K562 (cell line): ENCODE results near the gene ZNF107. TPM values are rescaled to one million over a fixed set of nuclear protein-coding genes. Genes with fewer than 3 reads are reported as not detected.

Experiments used
- ATF7 ChIP-seq: fragments of 450-650 bp; IDR thresholded peaks from 2 replicates; pipeline ENCODE4 v1.7.1; 2014; ENCODE audit warnings: mild to moderate bottlenecking, moderate library complexity
- BACH1 ChIP-seq: fragments of 200-800 bp; sonication (Bioruptor generic); IDR thresholded peaks from 2 replicates; pipeline ENCODE4 v1.6.1; 2016; ENCODE audit warnings: missing genetic modification characterization, missing compliant biosample characterization
- BHLHE40 ChIP-seq: IDR thresholded peaks from 2 replicates; pipeline ENCODE4 v1.6.1; 2011; ENCODE audit warnings: low read length, improper control_type of control experiment
- DACH1 ChIP-seq: fragments of 450-650 bp; IDR thresholded peaks from 2 replicates; pipeline ENCODE4 v1.6.1; 2018; ENCODE audit not compliant: partially characterized antibody
- FOXJ3 ChIP-seq: sonication (generic); formaldehyde crosslinking; IDR thresholded peaks from 2 replicates; pipeline ENCODE4 v1.4.0; 2020; ENCODE audit warnings: mild to moderate bottlenecking, missing genetic modification reagents
- HDAC2 ChIP-seq: fragments of 450-650 bp; IDR thresholded peaks from 2 replicates; pipeline ENCODE4 v1.6.1; 2016; ENCODE audit warnings: mild to moderate bottlenecking
- KAT7 ChIP-seq: sonication (generic); formaldehyde crosslinking; IDR thresholded peaks from 2 replicates; pipeline ENCODE4 v1.8.0; 2022; ENCODE audit warnings: missing genetic modification reagents, mild to moderate bottlenecking, borderline replicate concordance
- PRPF4 ChIP-seq: fragments of 200-400 bp; formaldehyde crosslinking; IDR thresholded peaks from one replicate; pipeline ENCODE4 v1.6.1; 2017; ENCODE audit warnings: low read length, low read depth, mild to moderate bottlenecking; ENCODE audit not compliant: insufficient read depth, poor library complexity, severe bottlenecking
- RBBP5 ChIP-seq: fragments of 200-600 bp; sonication (generic); IDR thresholded peaks from 2 replicates; pipeline ENCODE4 v1.6.1; 2012; ENCODE audit warnings: borderline replicate concordance, mild to moderate bottlenecking, low read length, control low read depth, inconsistent platforms; ENCODE audit not compliant: insufficient read depth, poor library complexity, severe bottlenecking
- RHOXF2B ChIP-seq: fragments of 250-450 bp; sonication (Bioruptor Pico); conservative IDR thresholded peaks from 2 replicates; pipeline ENCODE4 v1.5.1; 2021
- TBP ChIP-seq: optimal IDR thresholded peaks from 2 replicates; pipeline ENCODE3; 2011; ENCODE audit warnings: low read depth, low read length, improper control_type of control experiment
- TCF15 ChIP-seq: fragments of 250-450 bp; sonication (Bioruptor Pico); IDR thresholded peaks from 2 replicates; pipeline ENCODE4 v1.8.0; 2022; ENCODE audit warnings: moderate library complexity, mild to moderate bottlenecking, inconsistent platforms
- TRIM25 ChIP-seq: fragments of 450-650 bp; IDR thresholded peaks from 2 replicates; pipeline ENCODE4 v1.7.0; 2016; ENCODE audit warnings: borderline replicate concordance
- U2AF2 ChIP-seq: fragments of 200-400 bp; formaldehyde crosslinking; optimal IDR thresholded peaks from 2 replicates; pipeline ENCODE3; 2017; ENCODE audit warnings: low read depth, mild to moderate bottlenecking, low read length
- XRCC3 ChIP-seq: fragments of 450-650 bp; IDR thresholded peaks from 2 replicates; pipeline ENCODE4 v1.6.1; 2017; ENCODE audit warnings: mild to moderate bottlenecking, moderate library complexity
- ZBTB49 ChIP-seq: sonication (generic); formaldehyde crosslinking; IDR thresholded peaks from 2 replicates; pipeline ENCODE4 v1.8.0; 2022; ENCODE audit warnings: missing genetic modification reagents, mild to moderate bottlenecking, borderline replicate concordance
- ZNF253 ChIP-seq: fragments of 250-450 bp; sonication (Bioruptor Pico); conservative IDR thresholded peaks from 2 replicates; pipeline ENCODE4 v1.6.1; 2021; ENCODE audit warnings: mild to moderate bottlenecking
- polyA plus RNA-seq, 8 experiments: library from polyadenylated mRNA; depleted of rRNA in 4 of 8; stranded (reverse) in 5 of 8; unstranded in 3 of 8; fragments of >200 nt; fragmentation: Nextera tagmentation in 2 of 8; fragmentation: Illumina TruSeq in 1 of 8; extraction: Ambion mirVana in 2 of 8; extraction: Trizol in 1 of 8; gene quantifications; 2 replicates each; pipeline versions ENCODE4 v1.2.1 to v1.2.3, GENCODE V29; 2011 to 2014; ENCODE audit warnings: inconsistent platforms in 1 of 8, missing spikeins in 1 of 8
- total RNA-seq, 7 experiments: library from RNA; depleted of rRNA in 6 of 7; stranded (reverse); fragments of >200 nt in 6 of 7; fragmentation: Illumina TruSeq in 2 of 7; extraction: Trizol in 2 of 7; gene quantifications; 2 replicates each; pipeline versions ENCODE4 v1.2.1 to v1.2.3, GENCODE V29; 2011 to 2021; ENCODE audit warnings: low replicate concordance in 1 of 7
- TF ChIP-seq, protein P1 (sequence below): sonication (generic); formaldehyde crosslinking; IDR thresholded peaks from 2 replicates; pipeline ENCODE4 v1.8.0; 2023; ENCODE audit warnings: mild to moderate bottlenecking, missing genetic modification reagents
- TF ChIP-seq, protein P2 (sequence below): sonication (generic); formaldehyde crosslinking; IDR thresholded peaks from 2 replicates; pipeline ENCODE4 v1.8.0; 2023; ENCODE audit warnings: mild to moderate bottlenecking, missing genetic modification reagents

The ZNF107 gene
- total and polyA plus RNA-seq, 9 of the 15 experiments (the other 6 are each of a cell fraction or from before 2014, with no cell fraction given) = 2.4 to 14.2 (median 7.9) TPM

DNA sequence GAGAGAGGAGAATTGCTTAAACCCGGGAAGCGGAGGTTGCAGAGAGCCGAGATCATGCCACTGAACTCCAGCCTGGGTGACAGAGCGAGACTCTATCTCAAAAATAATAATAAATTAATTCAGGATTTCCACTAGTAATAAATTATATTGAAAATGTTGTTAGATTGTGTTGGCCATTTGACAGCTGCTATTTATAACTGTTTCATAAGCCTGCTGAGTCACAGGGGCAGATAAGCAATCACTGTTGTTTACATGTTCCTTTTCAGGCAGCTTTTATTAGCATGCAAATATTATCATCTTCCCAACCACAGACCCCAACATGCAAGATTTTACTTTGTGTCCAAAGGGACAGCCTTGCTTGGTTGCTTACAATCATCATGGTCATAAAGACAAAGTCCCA lies 78.7 kb downstream of the ZNF107 start (continued):
- TF ChIP-seq KAT7 (CRISPR knock-in tag) (no peak), ZBTB49 (CRISPR knock-in tag) (no peak), TBP (no peak), HDAC2 (no peak), ZNF253 (no peak), RHOXF2B (CRISPR knock-in tag) (no peak), U2AF2 (no peak), ATF7 (no peak), PRPF4 (no peak), BACH1 (tag) (no peak), DACH1 (no peak), TCF15 (no peak), BHLHE40 (no peak), RBBP5 (no peak), XRCC3 (no peak), FOXJ3 (CRISPR knock-in tag) (no peak), TRIM25 (no peak)
- TF ChIP-seq, protein P1, sequence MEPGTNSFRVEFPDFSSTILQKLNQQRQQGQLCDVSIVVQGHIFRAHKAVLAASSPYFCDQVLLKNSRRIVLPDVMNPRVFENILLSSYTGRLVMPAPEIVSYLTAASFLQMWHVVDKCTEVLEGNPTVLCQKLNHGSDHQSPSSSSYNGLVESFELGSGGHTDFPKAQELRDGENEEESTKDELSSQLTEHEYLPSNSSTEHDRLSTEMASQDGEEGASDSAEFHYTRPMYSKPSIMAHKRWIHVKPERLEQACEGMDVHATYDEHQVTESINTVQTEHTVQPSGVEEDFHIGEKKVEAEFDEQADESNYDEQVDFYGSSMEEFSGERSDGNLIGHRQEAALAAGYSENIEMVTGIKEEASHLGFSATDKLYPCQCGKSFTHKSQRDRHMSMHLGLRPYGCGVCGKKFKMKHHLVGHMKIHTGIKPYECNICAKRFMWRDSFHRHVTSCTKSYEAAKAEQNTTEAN = no peak
- TF ChIP-seq, protein P2, sequence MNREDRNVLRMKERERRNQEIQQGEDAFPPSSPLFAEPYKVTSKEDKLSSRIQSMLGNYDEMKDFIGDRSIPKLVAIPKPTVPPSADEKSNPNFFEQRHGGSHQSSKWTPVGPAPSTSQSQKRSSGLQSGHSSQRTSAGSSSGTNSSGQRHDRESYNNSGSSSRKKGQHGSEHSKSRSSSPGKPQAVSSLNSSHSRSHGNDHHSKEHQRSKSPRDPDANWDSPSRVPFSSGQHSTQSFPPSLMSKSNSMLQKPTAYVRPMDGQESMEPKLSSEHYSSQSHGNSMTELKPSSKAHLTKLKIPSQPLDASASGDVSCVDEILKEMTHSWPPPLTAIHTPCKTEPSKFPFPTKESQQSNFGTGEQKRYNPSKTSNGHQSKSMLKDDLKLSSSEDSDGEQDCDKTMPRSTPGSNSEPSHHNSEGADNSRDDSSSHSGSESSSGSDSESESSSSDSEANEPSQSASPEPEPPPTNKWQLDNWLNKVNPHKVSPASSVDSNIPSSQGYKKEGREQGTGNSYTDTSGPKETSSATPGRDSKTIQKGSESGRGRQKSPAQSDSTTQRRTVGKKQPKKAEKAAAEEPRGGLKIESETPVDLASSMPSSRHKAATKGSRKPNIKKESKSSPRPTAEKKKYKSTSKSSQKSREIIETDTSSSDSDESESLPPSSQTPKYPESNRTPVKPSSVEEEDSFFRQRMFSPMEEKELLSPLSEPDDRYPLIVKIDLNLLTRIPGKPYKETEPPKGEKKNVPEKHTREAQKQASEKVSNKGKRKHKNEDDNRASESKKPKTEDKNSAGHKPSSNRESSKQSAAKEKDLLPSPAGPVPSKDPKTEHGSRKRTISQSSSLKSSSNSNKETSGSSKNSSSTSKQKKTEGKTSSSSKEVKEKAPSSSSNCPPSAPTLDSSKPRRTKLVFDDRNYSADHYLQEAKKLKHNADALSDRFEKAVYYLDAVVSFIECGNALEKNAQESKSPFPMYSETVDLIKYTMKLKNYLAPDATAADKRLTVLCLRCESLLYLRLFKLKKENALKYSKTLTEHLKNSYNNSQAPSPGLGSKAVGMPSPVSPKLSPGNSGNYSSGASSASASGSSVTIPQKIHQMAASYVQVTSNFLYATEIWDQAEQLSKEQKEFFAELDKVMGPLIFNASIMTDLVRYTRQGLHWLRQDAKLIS (CRISPR knock-in tag) = no peak
